Epithelial cell of proximal tubule (primary cell): ENCODE results near the gene TEX26. TPM values are rescaled to one million over a fixed set of nuclear protein-coding genes. Genes with fewer than 3 reads are reported as not detected.
"Not testable (repeated sequence)": the region's sequence is repeated elsewhere in the genome, so short reads cannot be mapped to it uniquely, and the experiment has no call there.

ENCODE experiments used
- DNase-seq: peaks from one replicate; pipeline ENCODE4 v3.0.0-alpha.2; 2011; ENCODE audit warnings: low read depth
- H3K4me3 ChIP-seq: 2 replicates; pipeline ENCODE4 v1.5.1; 2011; ENCODE audit warnings: low read depth, mild to moderate bottlenecking, low read length
- total RNA-seq: library from RNA; depleted of rRNA; stranded (reverse); fragments of >200 nt; gene quantifications from 2 replicates; pipeline ENCODE4 v1.2.3, GENCODE V29; 2015
- TF ChIP-seq, protein P1 (sequence below): conservative IDR thresholded peaks from 2 replicates; pipeline ENCODE4 v1.5.1; 2012; ENCODE audit warnings: low read depth, mild to moderate bottlenecking, low read length

TEX26 gene
- total RNA-seq, 1 donor from 2014 or later, result not detected

DNA sequence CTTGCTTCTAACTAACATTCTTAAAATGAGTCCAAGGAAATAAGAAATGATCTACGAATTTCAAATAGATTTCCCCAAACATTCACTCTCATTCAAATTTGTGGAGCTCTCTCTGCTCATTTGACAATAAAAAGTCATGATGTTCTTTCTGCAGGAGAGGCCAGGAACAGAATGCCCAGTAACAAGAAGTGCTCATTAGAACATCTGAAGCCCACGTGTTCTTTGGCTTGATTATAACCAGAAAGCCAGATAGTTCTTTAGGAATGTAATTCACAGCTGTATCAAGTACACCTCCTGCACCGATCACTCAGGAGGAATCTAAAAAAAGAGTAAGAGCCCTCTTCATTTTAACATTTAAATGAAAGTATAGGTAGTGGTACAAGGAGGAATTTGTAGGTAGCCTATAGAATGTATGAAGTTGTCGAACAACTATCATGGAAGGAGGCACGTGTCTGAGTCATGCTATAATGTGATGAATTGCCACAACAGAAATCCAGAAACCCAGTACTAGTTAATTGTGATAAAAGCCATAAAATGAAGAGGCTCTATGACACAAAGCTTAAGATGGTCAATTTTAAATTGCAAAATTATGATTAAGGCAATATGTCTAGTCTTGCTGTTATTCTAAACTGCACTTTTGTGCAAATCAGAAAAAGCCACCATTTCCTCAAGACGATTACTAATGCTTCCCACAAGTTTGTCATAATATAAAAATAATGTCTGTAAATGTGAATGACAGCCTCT lies 13.6 kb upstream of the TEX26 start:
- TF ChIP-seq, protein P1, sequence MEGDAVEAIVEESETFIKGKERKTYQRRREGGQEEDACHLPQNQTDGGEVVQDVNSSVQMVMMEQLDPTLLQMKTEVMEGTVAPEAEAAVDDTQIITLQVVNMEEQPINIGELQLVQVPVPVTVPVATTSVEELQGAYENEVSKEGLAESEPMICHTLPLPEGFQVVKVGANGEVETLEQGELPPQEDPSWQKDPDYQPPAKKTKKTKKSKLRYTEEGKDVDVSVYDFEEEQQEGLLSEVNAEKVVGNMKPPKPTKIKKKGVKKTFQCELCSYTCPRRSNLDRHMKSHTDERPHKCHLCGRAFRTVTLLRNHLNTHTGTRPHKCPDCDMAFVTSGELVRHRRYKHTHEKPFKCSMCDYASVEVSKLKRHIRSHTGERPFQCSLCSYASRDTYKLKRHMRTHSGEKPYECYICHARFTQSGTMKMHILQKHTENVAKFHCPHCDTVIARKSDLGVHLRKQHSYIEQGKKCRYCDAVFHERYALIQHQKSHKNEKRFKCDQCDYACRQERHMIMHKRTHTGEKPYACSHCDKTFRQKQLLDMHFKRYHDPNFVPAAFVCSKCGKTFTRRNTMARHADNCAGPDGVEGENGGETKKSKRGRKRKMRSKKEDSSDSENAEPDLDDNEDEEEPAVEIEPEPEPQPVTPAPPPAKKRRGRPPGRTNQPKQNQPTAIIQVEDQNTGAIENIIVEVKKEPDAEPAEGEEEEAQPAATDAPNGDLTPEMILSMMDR, result no peak
- no peak overlapping the region for H3K4me3 ChIP-seq
- no peak for DNase-seq

DNA sequence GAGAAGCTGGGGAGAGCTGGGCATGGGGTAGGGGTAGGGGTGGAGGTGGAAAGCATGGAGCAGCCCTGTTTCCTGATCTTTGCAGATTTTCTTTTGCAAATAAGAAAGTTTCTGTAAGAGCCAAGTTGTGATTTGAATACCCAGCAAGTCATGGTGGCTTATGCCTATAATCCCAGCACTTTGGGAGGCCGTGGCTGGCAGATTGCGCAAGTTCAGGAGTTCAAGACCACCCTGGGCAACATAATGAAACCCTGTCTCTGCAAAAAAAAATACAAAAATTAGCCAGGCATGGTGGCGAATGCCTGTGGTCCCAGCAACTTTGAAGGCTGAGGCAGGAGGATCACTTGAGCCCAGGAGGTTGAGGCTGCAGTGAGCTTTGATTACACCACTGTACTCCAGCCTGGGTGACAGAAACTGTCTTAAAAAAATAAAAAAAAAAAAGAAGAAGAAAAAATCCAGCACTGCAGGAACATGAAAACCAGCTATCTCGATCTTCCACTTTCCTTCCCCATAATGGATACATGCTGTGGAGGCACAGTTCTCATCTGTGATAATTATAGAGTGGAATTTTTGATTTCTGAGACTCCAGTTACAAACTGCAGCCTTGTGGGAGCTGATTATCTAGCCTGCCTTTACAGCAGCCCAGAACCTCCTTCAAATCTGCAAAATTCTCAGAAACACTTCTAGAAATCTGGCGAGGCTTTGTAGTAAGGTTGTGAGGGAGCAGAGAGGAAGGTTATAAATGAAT lies 12.1 kb upstream of the TEX26 start:
- TF ChIP-seq, protein P1, result no peak
- no peak overlapping the region for H3K4me3 ChIP-seq

DNA sequence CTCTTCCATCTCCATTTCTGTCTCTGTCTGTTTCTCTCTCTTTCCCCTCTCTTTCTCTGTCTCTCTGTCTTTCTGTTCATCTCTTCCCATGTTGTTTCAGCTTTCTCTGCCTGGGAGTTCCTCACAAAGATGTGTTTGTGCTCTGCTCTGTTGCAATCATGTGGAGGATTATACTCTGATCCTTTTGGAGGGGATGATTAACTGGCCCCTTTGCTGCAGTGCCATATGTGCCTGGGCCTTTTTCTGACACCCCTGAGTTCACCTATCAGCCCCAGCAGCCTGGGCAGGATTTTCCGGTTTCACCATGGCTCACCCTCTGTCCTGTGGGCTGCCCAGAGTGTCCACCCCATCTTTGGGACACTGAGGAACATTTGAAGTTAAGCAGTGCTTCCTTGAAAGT lies 9.0 kb upstream of the TEX26 start:
- DNase-seq, result no peak
- TF ChIP-seq, protein P1, result no peak
- no peak overlapping the region for H3K4me3 ChIP-seq

More for the DNA sequence above, 12.1 kb upstream of the TEX26 start:
- no peak for DNase-seq

DNA sequence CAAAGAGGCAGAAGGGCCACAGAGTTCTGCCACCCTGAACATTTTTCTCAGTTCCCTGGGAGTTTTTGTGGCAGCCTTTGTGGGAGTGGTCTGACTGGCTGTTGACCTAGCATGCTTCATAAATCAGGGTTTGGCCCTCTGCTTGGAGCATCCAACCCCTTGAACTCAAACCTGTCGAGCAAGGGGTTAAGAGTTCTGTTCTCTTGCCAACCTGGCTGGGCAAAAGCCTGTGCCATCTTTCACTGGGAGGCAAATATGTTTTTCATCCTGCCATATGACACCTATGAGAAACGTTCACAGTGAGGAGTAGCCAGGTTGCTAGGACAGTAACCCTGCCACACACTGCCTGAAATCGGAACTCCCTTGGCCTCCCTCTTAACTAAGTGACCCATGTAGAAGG lies 7.7 kb upstream of the TEX26 start:
- no peak overlapping the region for H3K4me3 ChIP-seq
- TF ChIP-seq, protein P1, result no peak
- no peak for DNase-seq

DNA sequence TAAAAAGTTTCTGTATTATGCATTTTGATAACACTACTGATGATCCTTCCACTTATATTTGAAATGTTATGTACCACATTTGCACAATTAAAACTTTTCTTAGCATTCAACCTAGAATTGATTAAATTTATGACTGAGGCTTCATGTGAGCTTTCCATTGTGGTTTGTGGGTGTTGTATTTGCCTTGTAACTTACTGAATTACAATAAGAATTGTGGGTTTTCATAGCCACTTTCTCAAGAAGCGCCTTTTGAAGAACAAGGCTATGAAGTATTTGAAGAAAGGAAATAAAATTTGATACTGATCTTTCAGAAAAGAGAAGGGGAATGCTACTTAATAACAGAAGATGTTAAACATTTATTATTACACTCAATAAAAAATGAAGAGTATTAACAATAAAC lies 7.0 kb upstream of the TEX26 start:
- no peak overlapping the region for H3K4me3 ChIP-seq
- no peak for DNase-seq
- TF ChIP-seq, protein P1, result no peak

DNA sequence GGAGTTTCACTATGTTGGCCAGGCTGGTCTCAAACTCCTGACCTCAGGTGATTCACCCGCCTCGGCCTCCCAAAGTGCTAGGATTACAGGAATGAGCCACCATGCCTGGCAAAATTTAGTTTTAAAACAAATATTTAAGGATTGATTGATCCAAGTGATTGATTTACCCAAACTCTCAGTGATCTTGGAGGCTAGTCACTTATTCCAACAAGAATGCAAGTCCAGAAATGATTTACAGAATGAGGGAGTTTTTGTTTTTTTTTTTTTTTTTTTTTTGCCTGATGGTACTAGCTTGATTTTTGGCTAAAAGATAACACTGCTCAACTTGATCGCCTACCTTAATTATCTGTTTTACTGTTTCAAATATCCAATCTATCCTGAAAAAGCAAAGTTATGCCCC lies 5.7 kb upstream of the TEX26 start:
- no peak overlapping the region for H3K4me3 ChIP-seq
- peak; percentile 54 for DNase-seq
- TF ChIP-seq, protein P1, result no peak

DNA sequence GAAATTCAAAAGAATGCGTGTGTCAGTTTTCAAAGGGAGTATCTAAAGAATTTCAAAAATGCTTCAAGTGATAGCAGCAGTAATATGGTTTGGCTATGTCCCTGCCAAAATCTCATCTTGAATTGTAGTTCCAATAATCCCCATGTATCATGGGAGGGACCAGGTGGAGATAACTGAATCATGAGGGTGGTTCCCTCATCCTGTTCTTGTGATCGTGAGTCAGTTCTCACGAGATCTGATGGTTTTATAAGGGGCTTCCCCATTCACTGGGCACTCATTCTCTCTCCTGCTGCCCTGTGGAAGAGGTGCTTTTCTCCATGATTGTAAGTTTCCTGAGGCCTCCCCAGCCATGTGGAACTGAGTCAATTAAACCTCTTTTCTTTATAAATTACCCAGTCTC lies 5.3 kb upstream of the TEX26 start:
- peak; percentile 73 for DNase-seq
- H3K4me3 ChIP-seq, result not testable (repeated sequence)
